Astrocyte (in vitro differentiated cells and primary cell): Measurements from ENCODE around the gene PRRC2C.

Source experiments
- EZH2 ChIP-seq: IDR thresholded peaks from 2 replicates; pipeline ENCODE4 v1.6.1; 2012; ENCODE audit warnings: mild to moderate bottlenecking, low read length, inconsistent platforms; ENCODE audit not compliant: insufficient read depth
- TF ChIP-seq, protein P1 (sequence below): IDR thresholded peaks from 2 replicates; pipeline ENCODE4 v1.5.1; 2011; ENCODE audit warnings: low read depth, mild to moderate bottlenecking, inconsistent platforms, low read length, moderate library complexity; ENCODE audit not compliant: insufficient read depth

DNA sequence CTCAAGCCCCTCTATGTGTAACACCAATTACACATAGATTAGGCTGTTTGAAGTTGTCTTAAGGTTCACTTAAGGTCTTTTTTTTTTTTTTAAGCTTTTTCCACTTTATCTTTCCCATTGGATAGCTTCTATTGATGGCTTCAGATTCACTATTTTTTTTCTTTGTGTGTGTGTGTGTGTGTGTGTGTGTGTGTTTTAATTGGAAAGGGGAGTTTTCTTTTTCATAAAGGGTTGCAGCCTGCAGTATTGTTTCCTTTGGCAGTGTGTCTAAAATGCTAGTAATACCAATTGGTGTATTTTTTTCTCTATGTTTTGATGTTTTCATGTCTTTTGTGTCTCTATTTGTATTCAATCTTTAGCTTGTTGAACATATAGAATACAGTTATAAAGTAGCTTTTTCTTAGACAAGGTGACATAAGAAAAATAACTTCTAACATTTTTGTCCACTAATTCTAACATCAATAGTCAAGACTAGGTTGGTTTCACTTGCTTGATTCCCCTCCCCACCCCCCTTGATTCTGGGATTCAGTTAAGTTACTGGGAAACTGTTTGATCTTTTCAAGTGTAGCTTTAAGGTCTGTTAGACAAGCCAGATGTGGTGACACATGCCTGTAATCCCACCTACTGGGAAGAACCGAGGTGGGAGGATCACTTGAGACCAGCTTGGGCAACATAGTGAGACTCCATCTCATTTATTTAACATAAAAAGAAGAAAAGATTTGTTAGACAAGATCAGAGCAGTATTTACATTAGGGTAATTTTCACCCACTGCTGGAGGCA, 21.4 kb downstream of the PRRC2C start:
- TF ChIP-seq, protein P1, sequence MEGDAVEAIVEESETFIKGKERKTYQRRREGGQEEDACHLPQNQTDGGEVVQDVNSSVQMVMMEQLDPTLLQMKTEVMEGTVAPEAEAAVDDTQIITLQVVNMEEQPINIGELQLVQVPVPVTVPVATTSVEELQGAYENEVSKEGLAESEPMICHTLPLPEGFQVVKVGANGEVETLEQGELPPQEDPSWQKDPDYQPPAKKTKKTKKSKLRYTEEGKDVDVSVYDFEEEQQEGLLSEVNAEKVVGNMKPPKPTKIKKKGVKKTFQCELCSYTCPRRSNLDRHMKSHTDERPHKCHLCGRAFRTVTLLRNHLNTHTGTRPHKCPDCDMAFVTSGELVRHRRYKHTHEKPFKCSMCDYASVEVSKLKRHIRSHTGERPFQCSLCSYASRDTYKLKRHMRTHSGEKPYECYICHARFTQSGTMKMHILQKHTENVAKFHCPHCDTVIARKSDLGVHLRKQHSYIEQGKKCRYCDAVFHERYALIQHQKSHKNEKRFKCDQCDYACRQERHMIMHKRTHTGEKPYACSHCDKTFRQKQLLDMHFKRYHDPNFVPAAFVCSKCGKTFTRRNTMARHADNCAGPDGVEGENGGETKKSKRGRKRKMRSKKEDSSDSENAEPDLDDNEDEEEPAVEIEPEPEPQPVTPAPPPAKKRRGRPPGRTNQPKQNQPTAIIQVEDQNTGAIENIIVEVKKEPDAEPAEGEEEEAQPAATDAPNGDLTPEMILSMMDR = no peak
- no peak for TF ChIP-seq EZH2
